GM12891 (cell line): ENCODE measurements around the gene SLC25A29.
"Not testable (repeated sequence)": the region's sequence is repeated elsewhere in the genome, so short reads cannot be mapped to it uniquely, and the experiment has no call there.

Experiments used
- DNase-seq: peaks from one replicate; pipeline ENCODE4 v3.0.0; 2011; ENCODE audit warnings: low spot score; ENCODE audit not compliant: insufficient read length
- FAIRE-seq: peaks from 2 replicates; lab custom pipeline; 2011; peaks lifted over from hg19 to GRCh38; lab: Jason Lieb, UNC
- PAX5 ChIP-seq: IDR thresholded peaks from 2 replicates; pipeline ENCODE4 v1.6.1; 2011; ENCODE audit warnings: low read length, moderate library complexity, mild to moderate bottlenecking; ENCODE audit not compliant: insufficient read depth, severe bottlenecking
- POLR2A ChIP-seq: IDR thresholded peaks from 2 replicates; pipeline ENCODE4 v1.6.1; 2011; ENCODE audit warnings: low read depth, low read length, control low read depth
- POLR2AphosphoS5 ChIP-seq: IDR thresholded peaks from 2 replicates; pipeline ENCODE4 v1.6.1; 2011; ENCODE audit warnings: low read depth, low read length, control low read depth
- POU2F2 ChIP-seq: IDR thresholded peaks from 2 replicates; pipeline ENCODE4 v1.6.1; 2011; ENCODE audit warnings: low read depth, mild to moderate bottlenecking, control low read depth, low read length, moderate library complexity
- SPI1 ChIP-seq: IDR thresholded peaks from 2 replicates; pipeline ENCODE4 v1.6.1; 2011; ENCODE audit warnings: low read depth, low read length, control low read depth
- TAF1 ChIP-seq: IDR thresholded peaks from 2 replicates; pipeline ENCODE4 v1.6.1; 2011; ENCODE audit warnings: low read depth, low read length, control low read depth

SLC25A29 gene

GRCh38 chr14:100303179-100303578 is 3.1 kb downstream of the SLC25A29 start:
- peak; percentile 35 for FAIRE-seq
- DNase-seq, result no peak
- TF ChIP-seq PAX5 (no peak), TAF1 (no peak), POLR2A (no peak), SPI1 (no peak), POLR2AphosphoS5 (no peak), POU2F2 (no peak)

- TF ChIP-seq POLR2AphosphoS5 (no peak), POLR2A (no peak), PAX5 (no peak), TAF1 (no peak), SPI1 (no peak), POU2F2 (no peak)
- no peak for FAIRE-seq
- no peak for DNase-seq
Measured at GRCh38 chr14:100302616-100303015, 3.6 kb downstream of the SLC25A29 start.

GRCh38 chr14:100299238-100299560 is 7.0 kb downstream of the SLC25A29 start:
- DNase-seq (no peak), FAIRE-seq (no peak)
- TF ChIP-seq POU2F2 (no peak), POLR2AphosphoS5 (no peak), TAF1 (no peak), SPI1 (no peak), POLR2A (no peak), PAX5 (no peak)

GRCh38 chr14:100298551-100299237 is 7.5 kb downstream of the SLC25A29 start:
- DNase-seq, result no peak
- no peak for TF ChIP-seq POLR2AphosphoS5
- no peak for TF ChIP-seq TAF1
- FAIRE-seq, result no peak

- TF ChIP-seq SPI1, result peak; percentile 99
- no peak for TF ChIP-seq POLR2AphosphoS5
- peak; percentile 89 for FAIRE-seq
- peak; percentile 91 for DNase-seq
Measured at GRCh38 chr14:100297320-100298300, 8.6 kb downstream of the SLC25A29 start.

GRCh38 chr14:100296729-100297128 is 9.5 kb downstream of the SLC25A29 start:
- DNase-seq, result not testable (repeated sequence)
- FAIRE-seq, result peak; percentile 23

GRCh38 chr14:100296106-100296651 is 10.1 kb downstream of the SLC25A29 start:
- DNase-seq (no peak), FAIRE-seq (no peak)

GRCh38 chr14:100295376-100296105 is 10.7 kb downstream of the SLC25A29 start:
- no peak for DNase-seq
- TF ChIP-seq PAX5 (no peak), SPI1 (no peak), POLR2AphosphoS5 (no peak), POU2F2 (no peak), POLR2A (no peak), TAF1 (no peak)
- FAIRE-seq, result no peak

More at GRCh38 chr14:100296106-100296651, 10.1 kb downstream of the SLC25A29 start:
- TF ChIP-seq POLR2A, result no peak
- TF ChIP-seq POLR2AphosphoS5, result no peak
- TF ChIP-seq PAX5, result no peak
- TF ChIP-seq TAF1, result no peak
- no peak for TF ChIP-seq SPI1
- TF ChIP-seq POU2F2, result no peak

GRCh38 chr14:100294963-100295330 is 11.3 kb downstream of the SLC25A29 start:
- no peak for DNase-seq
- no peak for FAIRE-seq
- TF ChIP-seq PAX5, result no peak
- TF ChIP-seq TAF1, result no peak
- TF ChIP-seq POLR2A, result no peak
- no peak for TF ChIP-seq POU2F2
- TF ChIP-seq POLR2AphosphoS5, result no peak
- no peak for TF ChIP-seq SPI1
